ENCODE data around the gene KRT73. TPM values are rescaled to one million over a fixed set of nuclear protein-coding genes. Genes with fewer than 3 reads are reported as not detected.
A peak's percentile ranks its signal among the peaks of the same experiment; 100 is the strongest.

KRT73 gene
- total RNA-seq, 1 donor from 2014 or later = 0.52 TPM

DNA sequence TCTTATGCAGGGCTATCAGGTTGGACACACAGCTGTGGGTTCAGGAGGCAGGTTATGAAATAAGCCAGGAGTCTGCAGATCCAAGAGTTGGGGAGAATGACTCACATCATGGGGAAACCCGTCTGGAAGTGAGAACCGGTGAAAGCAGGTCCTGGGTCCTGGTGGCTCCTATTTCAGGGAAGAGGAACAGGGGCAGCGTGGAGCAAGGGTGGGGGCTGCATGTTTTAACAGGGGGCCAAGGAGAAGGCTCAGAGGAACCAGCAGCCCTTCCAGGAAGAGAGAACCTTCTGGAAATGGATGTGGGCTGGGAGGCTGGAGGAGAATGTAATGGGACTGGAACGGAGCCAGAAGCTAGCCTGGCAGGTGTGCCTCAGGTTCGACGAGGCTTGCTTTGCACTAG is 36.9 kb downstream of the KRT73 start:
- peak; percentile 30 for DNase-seq
- intact Hi-C loops (cut with DNase I) = no loop called here
- Histone ChIP-seq H3K27me3 (no peaks in the 10 kb centered on the region), H3K9me3 (no peaks in the 10 kb centered on the region), H3K4me1 (no peaks in the 10 kb centered on the region), H3K4me3 (no peak overlapping the region), H3K27ac (no peak overlapping the region), H3K36me3 (no peaks in the 10 kb centered on the region)
- no peak for ATAC-seq
- TF ChIP-seq, protein P1, sequence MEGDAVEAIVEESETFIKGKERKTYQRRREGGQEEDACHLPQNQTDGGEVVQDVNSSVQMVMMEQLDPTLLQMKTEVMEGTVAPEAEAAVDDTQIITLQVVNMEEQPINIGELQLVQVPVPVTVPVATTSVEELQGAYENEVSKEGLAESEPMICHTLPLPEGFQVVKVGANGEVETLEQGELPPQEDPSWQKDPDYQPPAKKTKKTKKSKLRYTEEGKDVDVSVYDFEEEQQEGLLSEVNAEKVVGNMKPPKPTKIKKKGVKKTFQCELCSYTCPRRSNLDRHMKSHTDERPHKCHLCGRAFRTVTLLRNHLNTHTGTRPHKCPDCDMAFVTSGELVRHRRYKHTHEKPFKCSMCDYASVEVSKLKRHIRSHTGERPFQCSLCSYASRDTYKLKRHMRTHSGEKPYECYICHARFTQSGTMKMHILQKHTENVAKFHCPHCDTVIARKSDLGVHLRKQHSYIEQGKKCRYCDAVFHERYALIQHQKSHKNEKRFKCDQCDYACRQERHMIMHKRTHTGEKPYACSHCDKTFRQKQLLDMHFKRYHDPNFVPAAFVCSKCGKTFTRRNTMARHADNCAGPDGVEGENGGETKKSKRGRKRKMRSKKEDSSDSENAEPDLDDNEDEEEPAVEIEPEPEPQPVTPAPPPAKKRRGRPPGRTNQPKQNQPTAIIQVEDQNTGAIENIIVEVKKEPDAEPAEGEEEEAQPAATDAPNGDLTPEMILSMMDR (IDR thresholded peaks at IDR 0.05) = no peak

DNA sequence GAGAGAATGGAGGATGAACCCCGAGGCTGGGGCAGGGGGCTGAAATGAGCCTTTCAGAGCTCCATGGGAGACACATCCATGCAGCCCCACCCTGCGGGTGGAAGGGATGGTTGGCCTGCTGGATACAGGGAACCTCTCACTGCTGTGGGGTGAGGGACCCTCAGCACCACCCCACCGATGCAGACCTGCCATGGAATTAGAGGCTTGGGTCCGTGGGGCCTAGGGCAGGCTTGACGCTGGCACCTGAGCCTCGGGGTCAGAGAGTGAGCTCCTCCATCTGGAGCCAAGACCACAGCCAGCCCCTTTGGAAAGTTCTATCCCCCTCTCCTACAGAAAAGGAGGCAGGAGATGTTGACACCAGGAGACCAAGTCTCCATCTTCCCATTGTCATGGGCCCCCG is 37.3 kb downstream of the KRT73 start:
- no peak overlapping the region for H3K4me3 ChIP-seq
- intact Hi-C loops (cut with DNase I) = no loop called here
- no peaks in the 10 kb centered on the region for H3K36me3 ChIP-seq
- H3K4me1 ChIP-seq = no peaks in the 10 kb centered on the region
- ATAC-seq (no peak), DNase-seq (peak; percentile 32)
- TF ChIP-seq, protein P1 (IDR thresholded peaks at IDR 0.05) = no peak
- H3K27ac ChIP-seq = no peak overlapping the region
- H3K27me3 ChIP-seq = no peaks in the 10 kb centered on the region
- no peaks in the 10 kb centered on the region for H3K9me3 ChIP-seq

DNA sequence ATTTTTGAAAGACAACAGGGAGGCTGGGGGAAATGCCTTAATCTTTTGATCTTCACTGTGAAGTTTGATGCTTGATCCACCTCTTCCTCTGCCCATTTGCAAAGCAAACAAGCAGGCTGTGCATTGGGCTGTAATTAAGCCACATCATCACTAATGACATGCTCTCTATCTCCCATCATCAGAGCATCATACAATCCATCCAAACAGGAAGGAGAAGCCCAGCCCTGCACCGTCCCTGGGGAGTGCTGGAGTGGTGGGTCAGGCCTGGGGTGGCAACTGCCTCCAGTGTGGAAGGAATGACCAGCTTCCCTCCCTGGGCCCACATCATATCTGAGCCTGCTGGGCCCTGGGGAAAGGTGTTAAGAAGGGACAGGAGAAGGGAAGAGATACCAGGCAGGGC is 37.9 kb downstream of the KRT73 start:
- TF ChIP-seq, protein P1 (IDR thresholded peaks at IDR 0.05) = no peak
- Histone ChIP-seq H3K9me3 (no peaks in the 10 kb centered on the region), H3K4me3 (no peak overlapping the region), H3K4me1 (no peaks in the 10 kb centered on the region), H3K27me3 (no peaks in the 10 kb centered on the region), H3K27ac (no peak overlapping the region), H3K36me3 (no peaks in the 10 kb centered on the region)
- ATAC-seq (no peak), DNase-seq (peak; percentile 46)
- intact Hi-C loops (cut with DNase I) = no loop called here

DNA sequence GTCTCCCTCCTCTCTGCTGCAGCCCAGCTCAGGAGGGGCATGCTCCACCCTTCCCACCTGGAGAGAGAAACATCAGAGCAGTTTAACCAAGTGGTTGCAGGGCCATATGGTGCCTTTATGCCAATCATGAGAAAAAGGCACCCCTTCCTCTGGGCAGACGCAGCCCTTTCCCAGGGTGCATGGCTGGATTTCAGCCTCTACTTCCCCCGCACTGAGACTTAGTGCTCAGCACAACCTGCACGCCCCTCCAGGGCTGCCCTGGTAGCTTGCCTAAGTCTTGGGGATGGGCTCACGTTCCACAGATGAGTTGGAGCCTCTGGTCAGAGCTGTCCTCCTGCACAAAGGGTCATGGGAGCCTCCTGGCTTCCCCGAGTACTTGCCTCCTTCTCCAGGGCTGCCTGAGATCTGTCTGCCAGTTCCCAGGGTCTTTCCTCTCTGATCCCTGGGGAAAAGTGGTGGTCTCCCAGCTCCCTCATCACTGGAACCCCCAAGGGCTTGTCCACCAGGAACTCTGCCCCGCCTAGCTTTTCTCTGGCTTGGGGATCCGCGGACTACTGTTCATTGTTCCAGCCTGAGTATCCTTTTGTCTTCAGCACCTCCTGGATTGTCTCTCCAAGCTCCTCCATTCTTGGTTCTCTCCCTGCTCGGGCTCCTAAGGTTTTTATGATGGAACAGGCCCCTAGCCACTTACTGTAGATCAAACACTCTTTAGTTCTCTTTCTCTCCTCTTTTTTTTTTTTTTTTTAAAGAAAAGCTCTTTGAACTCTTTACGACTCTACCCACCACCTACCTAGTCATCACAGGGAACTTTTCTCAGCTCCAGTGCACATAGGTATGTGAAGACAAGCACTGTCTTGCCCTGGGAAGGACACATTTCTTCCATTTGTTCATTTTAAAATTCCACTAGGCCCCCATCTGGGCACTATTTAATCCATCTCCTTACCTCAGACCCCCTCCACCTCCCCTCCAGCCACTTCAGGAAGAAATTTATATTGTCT is 38.6 kb downstream of the KRT73 start:
- Histone ChIP-seq H3K36me3 (no peaks in the 10 kb centered on the region), H3K4me1 (no peaks in the 10 kb centered on the region), H3K4me3 (no peak overlapping the region), H3K9me3 (no peaks in the 10 kb centered on the region), H3K27me3 (no peaks in the 10 kb centered on the region), H3K27ac (no peak overlapping the region)
- intact Hi-C loops (cut with DNase I) = no loop called here
- peak; percentile 26 for DNase-seq
- no peak for ATAC-seq
- TF ChIP-seq, protein P1 (IDR thresholded peaks at IDR 0.05) = no peak

DNA sequence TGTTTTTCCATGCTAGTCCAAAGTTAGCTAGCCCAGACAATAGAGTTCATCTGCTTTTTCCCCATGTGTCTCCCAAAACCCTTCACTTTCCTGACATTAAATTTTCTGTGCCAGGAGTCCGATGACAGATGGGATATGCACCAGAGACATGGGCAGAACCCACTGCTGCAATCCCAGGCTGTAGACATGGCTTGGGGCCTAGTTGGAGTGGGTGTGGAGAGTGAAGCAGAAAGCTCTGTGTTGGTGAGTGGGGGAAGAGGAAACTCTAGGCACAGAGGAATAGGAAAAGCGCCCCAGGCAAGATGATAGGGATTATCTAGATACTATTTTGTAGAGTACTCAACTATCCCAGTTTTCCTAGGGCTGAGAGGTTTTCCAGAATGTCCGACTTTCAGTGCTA is 39.9 kb downstream of the KRT73 start:
- Histone ChIP-seq H3K36me3 (no peaks in the 10 kb centered on the region), H3K27ac (no peak overlapping the region), H3K4me1 (no peaks in the 10 kb centered on the region), H3K4me3 (no peak overlapping the region), H3K9me3 (no peaks in the 10 kb centered on the region), H3K27me3 (no peaks in the 10 kb centered on the region)
- DNase-seq (no peak), ATAC-seq (no peak)
- TF ChIP-seq, protein P1 (IDR thresholded peaks at IDR 0.05) = no peak
- intact Hi-C loops (cut with DNase I) = no loop called here

Measured in upper lobe of right lung (tissue), 1 donor.